ENCODE data around the gene GALR1. TPM values are rescaled to one million over a fixed set of nuclear protein-coding genes. Genes with fewer than 3 reads are reported as not detected.

Gene GALR1
- polyA plus RNA-seq, 1 of the 3 experiments (the other 2 are of a cell fraction) = not detected

DNA sequence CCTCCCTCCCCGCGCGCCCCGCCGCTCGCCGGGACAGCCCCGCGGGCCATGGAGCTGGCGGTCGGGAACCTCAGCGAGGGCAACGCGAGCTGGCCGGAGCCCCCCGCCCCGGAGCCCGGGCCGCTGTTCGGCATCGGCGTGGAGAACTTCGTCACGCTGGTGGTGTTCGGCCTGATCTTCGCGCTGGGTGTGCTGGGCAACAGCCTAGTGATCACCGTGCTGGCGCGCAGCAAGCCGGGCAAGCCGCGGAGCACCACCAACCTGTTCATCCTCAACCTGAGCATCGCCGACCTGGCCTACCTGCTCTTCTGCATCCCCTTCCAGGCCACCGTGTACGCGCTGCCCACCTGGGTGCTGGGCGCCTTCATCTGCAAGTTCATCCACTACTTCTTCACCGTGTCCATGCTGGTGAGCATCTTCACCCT, 865 bp downstream of the GALR1 start:
- POLR2A ChIA-PET = no interaction called here
- no peak overlapping the region for H3K27ac ChIP-seq (ENCODE audit: low read depth in 2 of 2, low read length in 1 of 2)

More for the DNA sequence above, 865 bp downstream of the GALR1 start:
- no peaks in the 10 kb centered on the region for H3K36me3 ChIP-seq (replicated peaks in 1 of 2; ENCODE audit: control insufficient read depth in 1 of 2, insufficient read depth in 2 of 2, low read length in 1 of 2)
- no peak overlapping the region for H3K9ac ChIP-seq
- CTCF ChIA-PET = no interaction called here
- no peaks in the 10 kb centered on the region for H3K27me3 ChIP-seq (ENCODE audit: insufficient read depth)
- H3K4me3 ChIP-seq (ENCODE audit: low read depth in 2 of 2, low read length in 1 of 2) = no peak overlapping the region
- no peaks in the 10 kb centered on the region for H4K20me1 ChIP-seq (ENCODE audit: insufficient read depth)
- no peaks in the 10 kb centered on the region for H3K4me1 ChIP-seq (ENCODE audit: control insufficient read depth in 1 of 2, insufficient read depth in 2 of 2, low read depth in 1 of 2, low read length in 1 of 2)
- no peak for TF ChIP-seq FOSL2 (IDR thresholded peaks at IDR 0.05; ENCODE audit: borderline replicate concordance, low read depth)
- TF ChIP-seq FOXJ3 (CRISPR knock-in tag; IDR thresholded peaks at IDR 0.05) = no peak
- TF ChIP-seq, protein P1, sequence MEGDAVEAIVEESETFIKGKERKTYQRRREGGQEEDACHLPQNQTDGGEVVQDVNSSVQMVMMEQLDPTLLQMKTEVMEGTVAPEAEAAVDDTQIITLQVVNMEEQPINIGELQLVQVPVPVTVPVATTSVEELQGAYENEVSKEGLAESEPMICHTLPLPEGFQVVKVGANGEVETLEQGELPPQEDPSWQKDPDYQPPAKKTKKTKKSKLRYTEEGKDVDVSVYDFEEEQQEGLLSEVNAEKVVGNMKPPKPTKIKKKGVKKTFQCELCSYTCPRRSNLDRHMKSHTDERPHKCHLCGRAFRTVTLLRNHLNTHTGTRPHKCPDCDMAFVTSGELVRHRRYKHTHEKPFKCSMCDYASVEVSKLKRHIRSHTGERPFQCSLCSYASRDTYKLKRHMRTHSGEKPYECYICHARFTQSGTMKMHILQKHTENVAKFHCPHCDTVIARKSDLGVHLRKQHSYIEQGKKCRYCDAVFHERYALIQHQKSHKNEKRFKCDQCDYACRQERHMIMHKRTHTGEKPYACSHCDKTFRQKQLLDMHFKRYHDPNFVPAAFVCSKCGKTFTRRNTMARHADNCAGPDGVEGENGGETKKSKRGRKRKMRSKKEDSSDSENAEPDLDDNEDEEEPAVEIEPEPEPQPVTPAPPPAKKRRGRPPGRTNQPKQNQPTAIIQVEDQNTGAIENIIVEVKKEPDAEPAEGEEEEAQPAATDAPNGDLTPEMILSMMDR (IDR thresholded peaks at IDR 0.05) = no peak
- TF ChIP-seq SMC3 (IDR thresholded peaks at IDR 0.05; ENCODE audit: low read depth, low read length) = no peak
- TF ChIP-seq EZH2phosphoT487 (IDR thresholded peaks at IDR 0.05; ENCODE audit: borderline replicate concordance, low read depth) = no peak
- TF ChIP-seq, protein P2, sequence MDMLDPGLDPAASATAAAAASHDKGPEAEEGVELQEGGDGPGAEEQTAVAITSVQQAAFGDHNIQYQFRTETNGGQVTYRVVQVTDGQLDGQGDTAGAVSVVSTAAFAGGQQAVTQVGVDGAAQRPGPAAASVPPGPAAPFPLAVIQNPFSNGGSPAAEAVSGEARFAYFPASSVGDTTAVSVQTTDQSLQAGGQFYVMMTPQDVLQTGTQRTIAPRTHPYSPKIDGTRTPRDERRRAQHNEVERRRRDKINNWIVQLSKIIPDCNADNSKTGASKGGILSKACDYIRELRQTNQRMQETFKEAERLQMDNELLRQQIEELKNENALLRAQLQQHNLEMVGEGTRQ (IDR thresholded peaks at IDR 0.05; ENCODE audit: borderline replicate concordance, low read depth, low read length) = no peak
- no peak for TF ChIP-seq FOXM1 (IDR thresholded peaks at IDR 0.05; ENCODE audit: low read depth)
- TF ChIP-seq GATA2 (CRISPR knock-in tag; IDR thresholded peaks at IDR 0.05) = no peak
- TF ChIP-seq, protein P3, sequence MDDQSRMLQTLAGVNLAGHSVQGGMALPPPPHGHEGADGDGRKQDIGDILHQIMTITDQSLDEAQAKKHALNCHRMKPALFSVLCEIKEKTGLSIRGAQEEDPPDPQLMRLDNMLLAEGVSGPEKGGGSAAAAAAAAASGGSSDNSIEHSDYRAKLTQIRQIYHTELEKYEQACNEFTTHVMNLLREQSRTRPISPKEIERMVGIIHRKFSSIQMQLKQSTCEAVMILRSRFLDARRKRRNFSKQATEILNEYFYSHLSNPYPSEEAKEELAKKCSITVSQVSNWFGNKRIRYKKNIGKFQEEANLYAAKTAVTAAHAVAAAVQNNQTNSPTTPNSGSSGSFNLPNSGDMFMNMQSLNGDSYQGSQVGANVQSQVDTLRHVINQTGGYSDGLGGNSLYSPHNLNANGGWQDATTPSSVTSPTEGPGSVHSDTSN (IDR thresholded peaks at IDR 0.05) = no peak
- TF ChIP-seq, protein P4, sequence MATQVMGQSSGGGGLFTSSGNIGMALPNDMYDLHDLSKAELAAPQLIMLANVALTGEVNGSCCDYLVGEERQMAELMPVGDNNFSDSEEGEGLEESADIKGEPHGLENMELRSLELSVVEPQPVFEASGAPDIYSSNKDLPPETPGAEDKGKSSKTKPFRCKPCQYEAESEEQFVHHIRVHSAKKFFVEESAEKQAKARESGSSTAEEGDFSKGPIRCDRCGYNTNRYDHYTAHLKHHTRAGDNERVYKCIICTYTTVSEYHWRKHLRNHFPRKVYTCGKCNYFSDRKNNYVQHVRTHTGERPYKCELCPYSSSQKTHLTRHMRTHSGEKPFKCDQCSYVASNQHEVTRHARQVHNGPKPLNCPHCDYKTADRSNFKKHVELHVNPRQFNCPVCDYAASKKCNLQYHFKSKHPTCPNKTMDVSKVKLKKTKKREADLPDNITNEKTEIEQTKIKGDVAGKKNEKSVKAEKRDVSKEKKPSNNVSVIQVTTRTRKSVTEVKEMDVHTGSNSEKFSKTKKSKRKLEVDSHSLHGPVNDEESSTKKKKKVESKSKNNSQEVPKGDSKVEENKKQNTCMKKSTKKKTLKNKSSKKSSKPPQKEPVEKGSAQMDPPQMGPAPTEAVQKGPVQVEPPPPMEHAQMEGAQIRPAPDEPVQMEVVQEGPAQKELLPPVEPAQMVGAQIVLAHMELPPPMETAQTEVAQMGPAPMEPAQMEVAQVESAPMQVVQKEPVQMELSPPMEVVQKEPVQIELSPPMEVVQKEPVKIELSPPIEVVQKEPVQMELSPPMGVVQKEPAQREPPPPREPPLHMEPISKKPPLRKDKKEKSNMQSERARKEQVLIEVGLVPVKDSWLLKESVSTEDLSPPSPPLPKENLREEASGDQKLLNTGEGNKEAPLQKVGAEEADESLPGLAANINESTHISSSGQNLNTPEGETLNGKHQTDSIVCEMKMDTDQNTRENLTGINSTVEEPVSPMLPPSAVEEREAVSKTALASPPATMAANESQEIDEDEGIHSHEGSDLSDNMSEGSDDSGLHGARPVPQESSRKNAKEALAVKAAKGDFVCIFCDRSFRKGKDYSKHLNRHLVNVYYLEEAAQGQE (IDR thresholded peaks at IDR 0.05; ENCODE audit: low read depth, low read length) = no peak
- no peak for TF ChIP-seq NRF1 (IDR thresholded peaks at IDR 0.05; ENCODE audit: low read depth, low read length)
- TF ChIP-seq TAF1 (IDR thresholded peaks at IDR 0.05; ENCODE audit: borderline replicate concordance, low read depth, low read length) = no peak
- no peaks in the 10 kb centered on the region for H3K9me3 ChIP-seq
- peak; percentile 23 for DNase-seq
- no peak overlapping the region for H3K4me2 ChIP-seq
- H2AFZ ChIP-seq (ENCODE audit: low read depth) = no peak overlapping the region
- H3F3A ChIP-seq (replicated peaks; ENCODE audit: insufficient read depth) = no peaks in the 10 kb centered on the region
- H3K79me2 ChIP-seq (ENCODE audit: insufficient read depth) = no peaks in the 10 kb centered on the region
- WGBS (ENCODE audit: low lambda C conversion rate) = 25% methylated on average over 8 of the region's 40 CpGs
- H3K9me2 ChIP-seq = no peaks in the 10 kb centered on the region
